ENCODE measurements around the gene CD28. TPM values are rescaled to one million over a fixed set of nuclear protein-coding genes. Genes with fewer than 3 reads are reported as not detected.

The CD28 gene
- total and polyA plus RNA-seq, 10 of the 15 experiments (the other 5 are each of a cell fraction or from before 2014, with no cell fraction given): 0.03 to 0.23 (median 0.04) TPM; not detected in 7

DNA sequence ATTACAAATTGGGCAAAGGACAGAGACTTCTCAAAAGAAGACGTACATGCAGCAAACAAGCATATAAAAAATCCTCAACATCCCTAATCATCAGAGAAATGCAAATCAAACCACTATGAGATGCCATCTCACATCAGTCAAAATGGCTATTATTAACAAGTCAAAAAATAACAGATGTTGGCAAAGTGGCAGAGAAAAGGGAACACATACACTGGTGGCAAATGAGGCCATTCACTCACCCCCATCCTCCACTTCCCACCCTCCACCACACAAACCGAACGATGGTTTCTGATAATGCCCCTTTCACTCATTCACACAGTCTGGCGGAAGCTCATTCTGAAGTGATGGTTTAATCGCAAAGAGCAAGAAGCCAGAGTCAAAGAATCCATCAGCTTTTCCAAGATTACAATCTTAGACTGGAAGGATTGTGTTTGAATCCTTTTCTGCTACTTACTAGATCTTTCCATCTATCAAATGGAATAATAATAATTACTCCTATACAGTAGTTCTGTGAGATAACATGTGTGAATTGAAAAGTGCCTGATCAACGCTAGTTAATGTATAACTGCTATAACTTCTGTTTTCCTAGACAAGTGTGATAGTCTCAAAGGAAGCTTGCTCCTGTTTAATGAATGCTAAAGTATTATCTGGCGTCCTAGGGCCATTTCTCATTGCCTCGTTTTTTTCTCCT lies 16.9 kb upstream of the CD28 start:
- Histone ChIP-seq H3K4me2 (ENCODE audit: control insufficient read depth, insufficient read depth) (peak overlapping the region; percentile 47; the same call in 1 of the 2 replicates), H4K20me1 (ENCODE audit: control insufficient read depth, insufficient read depth) (no peaks in the 10 kb centered on the region), H3K36me3 (ENCODE audit: control insufficient read depth in 2 of 2, insufficient read depth in 2 of 2, low read length in 1 of 2) (no peaks in the 10 kb centered on the region), H2AFZ (ENCODE audit: control insufficient read depth, low read depth, low read length) (no peak overlapping the region), H3K4me1 (ENCODE audit: control insufficient read depth, insufficient read depth, low read length) (peaks cover 26% of the 10 kb centered on the region), H3K9ac (ENCODE audit: control insufficient read depth, insufficient read depth, low read length) (no peak overlapping the region), H3K27ac (ENCODE audit: control insufficient read depth, insufficient read depth) (no peak overlapping the region), H3K9me3 (replicated peaks; ENCODE audit: control insufficient read depth, insufficient read depth, low read length) (no peaks in the 10 kb centered on the region), H3K4me3 (no peak overlapping the region), H3K79me2 (ENCODE audit: control insufficient read depth, insufficient read depth, low read length) (no peaks in the 10 kb centered on the region), H3K27me3 (replicated peaks in 1 of 2; ENCODE audit: control insufficient read depth in 2 of 2, insufficient read depth in 2 of 2, low read length in 1 of 2) (no peaks in the 10 kb centered on the region)
- BruUV-seq (replicated peaks): no TSS peak
- ChIA-PET CTCF (no interaction called here), POLR2A (no interaction called here), SMC1A (ENCODE audit: uncharacterized antibody, unreplicated experiment) (no interaction called here), RAD21 (ENCODE audit: unreplicated experiment) (no interaction called here)
- peak; percentile 53 for DNase-seq (ENCODE audit: low read depth, low spot score)
- FAIRE-seq: no peak
- ATAC-seq: peak; percentile 85
- WGBS (ENCODE audit: insufficient coverage, insufficient replicate concordance, low lambda C conversion rate, missing lambda C conversion rate): 26% methylated on average over 8 of the region's 8 CpGs
- in situ Hi-C loops (cut with MboI): no loop called here
- TF ChIP-seq RUNX3 (IDR thresholded peaks at IDR 0.05; ENCODE audit: low read length) (peak; percentile 21; the same call in 1 of the 2 replicates), ATF7 (IDR thresholded peaks at IDR 0.05; ENCODE audit: low read depth) (no peak)
- TF ChIP-seq, protein P1, sequence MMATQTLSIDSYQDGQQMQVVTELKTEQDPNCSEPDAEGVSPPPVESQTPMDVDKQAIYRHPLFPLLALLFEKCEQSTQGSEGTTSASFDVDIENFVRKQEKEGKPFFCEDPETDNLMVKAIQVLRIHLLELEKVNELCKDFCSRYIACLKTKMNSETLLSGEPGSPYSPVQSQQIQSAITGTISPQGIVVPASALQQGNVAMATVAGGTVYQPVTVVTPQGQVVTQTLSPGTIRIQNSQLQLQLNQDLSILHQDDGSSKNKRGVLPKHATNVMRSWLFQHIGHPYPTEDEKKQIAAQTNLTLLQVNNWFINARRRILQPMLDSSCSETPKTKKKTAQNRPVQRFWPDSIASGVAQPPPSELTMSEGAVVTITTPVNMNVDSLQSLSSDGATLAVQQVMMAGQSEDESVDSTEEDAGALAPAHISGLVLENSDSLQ (IDR thresholded peaks at IDR 0.05): peak; percentile 28; the same call in 1 of the 2 replicates
- intact Hi-C loops (cut with micrococcal nuclease; ENCODE audit: unreplicated experiment): no loop called here

DNA sequence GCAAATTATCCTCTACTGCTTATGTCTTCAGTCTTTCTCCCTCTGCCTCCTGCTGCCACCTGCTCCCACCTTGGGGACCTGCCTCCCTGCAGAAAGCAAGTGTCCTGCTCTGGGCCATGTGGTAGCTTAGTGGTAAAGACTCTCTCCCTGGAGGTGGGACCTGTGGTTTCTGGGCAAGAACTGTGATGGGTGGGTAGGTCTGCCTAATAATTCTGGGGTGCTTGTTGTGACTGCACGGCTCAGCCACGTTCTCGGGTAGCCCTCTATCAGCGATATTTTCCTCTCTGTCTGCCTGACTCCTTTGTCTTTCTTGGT lies 16.4 kb upstream of the CD28 start:
- CTCF ChIA-PET: no interaction called here
- ATAC-seq (peak; percentile 57), FAIRE-seq (no peak), DNase-seq (ENCODE audit: low read depth, low spot score) (no peak)
- BruUV-seq (replicated peaks): no TSS peak
- H3K9ac ChIP-seq (ENCODE audit: control insufficient read depth, insufficient read depth, low read length): no peak overlapping the region
- SMC1A ChIA-PET (ENCODE audit: uncharacterized antibody, unreplicated experiment): interaction anchor here (0.8 kb wide), 1 partner anchor 330 kb away, joined by 3 read pairs; no protein-coding TSS in a partner anchor
- RAD21 ChIA-PET (ENCODE audit: unreplicated experiment): no interaction called here
- no peaks in the 10 kb centered on the region for H4K20me1 ChIP-seq (ENCODE audit: control insufficient read depth, insufficient read depth)
- H2AFZ ChIP-seq (ENCODE audit: control insufficient read depth, low read depth, low read length): no peak overlapping the region
- H3K36me3 ChIP-seq (ENCODE audit: control insufficient read depth in 2 of 2, insufficient read depth in 2 of 2, low read length in 1 of 2): no peaks in the 10 kb centered on the region
- H3K4me3 ChIP-seq: no peak overlapping the region
- H3K4me1 ChIP-seq (ENCODE audit: control insufficient read depth, insufficient read depth, low read length): peaks cover 26% of the 10 kb centered on the region
- no peak overlapping the region for H3K27ac ChIP-seq (ENCODE audit: control insufficient read depth, insufficient read depth)
- no peaks in the 10 kb centered on the region for H3K79me2 ChIP-seq (ENCODE audit: control insufficient read depth, insufficient read depth, low read length)
- no peaks in the 10 kb centered on the region for H3K9me3 ChIP-seq (replicated peaks; ENCODE audit: control insufficient read depth, insufficient read depth, low read length)
- WGBS (ENCODE audit: insufficient coverage, insufficient replicate concordance, low lambda C conversion rate, missing lambda C conversion rate): 79% methylated on average over 4 of the region's 4 CpGs
- H3K4me2 ChIP-seq (ENCODE audit: control insufficient read depth, insufficient read depth): peak overlapping the region; percentile 47; the same call in 1 of the 2 replicates
- in situ Hi-C loops (cut with MboI) (no loop called here), intact Hi-C loops (cut with micrococcal nuclease; ENCODE audit: unreplicated experiment) (no loop called here)
- POLR2A ChIA-PET: no interaction called here
- no peak for TF ChIP-seq RAD51 (IDR thresholded peaks at IDR 0.05)
- 0 out of 2 replicates have a peak, but pooled peaks have one; percentile 20 for TF ChIP-seq RUNX3 (IDR thresholded peaks at IDR 0.05; ENCODE audit: low read length)
- TF ChIP-seq, protein P2, sequence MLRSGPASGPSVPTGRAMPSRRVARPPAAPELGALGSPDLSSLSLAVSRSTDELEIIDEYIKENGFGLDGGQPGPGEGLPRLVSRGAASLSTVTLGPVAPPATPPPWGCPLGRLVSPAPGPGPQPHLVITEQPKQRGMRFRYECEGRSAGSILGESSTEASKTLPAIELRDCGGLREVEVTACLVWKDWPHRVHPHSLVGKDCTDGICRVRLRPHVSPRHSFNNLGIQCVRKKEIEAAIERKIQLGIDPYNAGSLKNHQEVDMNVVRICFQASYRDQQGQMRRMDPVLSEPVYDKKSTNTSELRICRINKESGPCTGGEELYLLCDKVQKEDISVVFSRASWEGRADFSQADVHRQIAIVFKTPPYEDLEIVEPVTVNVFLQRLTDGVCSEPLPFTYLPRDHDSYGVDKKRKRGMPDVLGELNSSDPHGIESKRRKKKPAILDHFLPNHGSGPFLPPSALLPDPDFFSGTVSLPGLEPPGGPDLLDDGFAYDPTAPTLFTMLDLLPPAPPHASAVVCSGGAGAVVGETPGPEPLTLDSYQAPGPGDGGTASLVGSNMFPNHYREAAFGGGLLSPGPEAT (IDR thresholded peaks at IDR 0.05; ENCODE audit: low read depth): no peak
- TF ChIP-seq, protein P3, sequence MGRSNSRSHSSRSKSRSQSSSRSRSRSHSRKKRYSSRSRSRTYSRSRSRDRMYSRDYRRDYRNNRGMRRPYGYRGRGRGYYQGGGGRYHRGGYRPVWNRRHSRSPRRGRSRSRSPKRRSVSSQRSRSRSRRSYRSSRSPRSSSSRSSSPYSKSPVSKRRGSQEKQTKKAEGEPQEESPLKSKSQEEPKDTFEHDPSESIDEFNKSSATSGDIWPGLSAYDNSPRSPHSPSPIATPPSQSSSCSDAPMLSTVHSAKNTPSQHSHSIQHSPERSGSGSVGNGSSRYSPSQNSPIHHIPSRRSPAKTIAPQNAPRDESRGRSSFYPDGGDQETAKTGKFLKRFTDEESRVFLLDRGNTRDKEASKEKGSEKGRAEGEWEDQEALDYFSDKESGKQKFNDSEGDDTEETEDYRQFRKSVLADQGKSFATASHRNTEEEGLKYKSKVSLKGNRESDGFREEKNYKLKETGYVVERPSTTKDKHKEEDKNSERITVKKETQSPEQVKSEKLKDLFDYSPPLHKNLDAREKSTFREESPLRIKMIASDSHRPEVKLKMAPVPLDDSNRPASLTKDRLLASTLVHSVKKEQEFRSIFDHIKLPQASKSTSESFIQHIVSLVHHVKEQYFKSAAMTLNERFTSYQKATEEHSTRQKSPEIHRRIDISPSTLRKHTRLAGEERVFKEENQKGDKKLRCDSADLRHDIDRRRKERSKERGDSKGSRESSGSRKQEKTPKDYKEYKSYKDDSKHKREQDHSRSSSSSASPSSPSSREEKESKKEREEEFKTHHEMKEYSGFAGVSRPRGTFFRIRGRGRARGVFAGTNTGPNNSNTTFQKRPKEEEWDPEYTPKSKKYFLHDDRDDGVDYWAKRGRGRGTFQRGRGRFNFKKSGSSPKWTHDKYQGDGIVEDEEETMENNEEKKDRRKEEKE (IDR thresholded peaks at IDR 0.05): no peak
- no peaks in the 10 kb centered on the region for H3K27me3 ChIP-seq (replicated peaks in 1 of 2; ENCODE audit: control insufficient read depth in 2 of 2, insufficient read depth in 2 of 2, low read length in 1 of 2)

Measured in GM12878 (cell line).